Common myeloid progenitor, CD34-positive (primary cell): ENCODE data around the gene SYNPR.

Source experiments
- CTCF ChIA-PET: fragments of 350-600 bp; sonication (Branson Sonifier 250); formaldehyde crosslinking; loops from one replicate; lab custom pipeline; 2021; ENCODE audit warnings: antibody characterized with exemption; lab: Charles Lee
- POLR2A ChIA-PET: fragments of 350-600 bp; sonication (Branson Sonifier 250); formaldehyde crosslinking; loops from one replicate; lab custom pipeline; 2021; ENCODE audit warnings: antibody characterized with exemption; lab: Charles Lee
- DNase-seq, 3 donors: peaks; one replicate each; pipeline versions ENCODE4 v3.0.0 to v3.0.0-alpha.2; 2013
- H3K27ac ChIP-seq, 2 experiments: 1 replicate in 1 of 2; 2 replicates in 1 of 2; pipeline ENCODE4 v1.7.0; 2013; ENCODE audit warnings: inconsistent platforms in 2 of 2, low read length in 2 of 2, mild to moderate bottlenecking in 2 of 2, low read depth in 1 of 2, moderate library complexity in 1 of 2; ENCODE audit not compliant: severe bottlenecking in 2 of 2, insufficient read depth in 1 of 2, poor library complexity in 1 of 2
- H3K27me3 ChIP-seq, 5 experiments: replicated peaks in 2 of 5; 1 replicate in 3 of 5; 2 replicates in 2 of 5; pipeline versions ENCODE4 v1.6.1 to v1.7.0; 2013; ENCODE audit warnings: low read length in 4 of 5, mild to moderate bottlenecking in 2 of 5, moderate library complexity in 2 of 5, inconsistent platforms in 1 of 5; ENCODE audit not compliant: insufficient read depth in 5 of 5, control insufficient read depth in 4 of 5
- H3K36me3 ChIP-seq, 4 experiments: 1 replicate in 2 of 4; 2 replicates in 2 of 4; pipeline versions ENCODE4 v1.6.1 to v1.7.0; 2013; ENCODE audit warnings: low read length in 3 of 4, control low read depth in 1 of 4, mild to moderate bottlenecking in 1 of 4; ENCODE audit not compliant: control insufficient read depth in 4 of 4, insufficient read depth in 4 of 4
- H3K4me1 ChIP-seq, 4 experiments: 1 replicate in 3 of 4; 2 replicates in 1 of 4; pipeline versions ENCODE4 v1.6.1 to v1.7.1; 2013; ENCODE audit warnings: low read length in 3 of 4, mild to moderate bottlenecking in 3 of 4, control low read depth in 1 of 4, inconsistent platforms in 1 of 4, moderate library complexity in 1 of 4; ENCODE audit not compliant: control insufficient read depth in 4 of 4, insufficient read depth in 4 of 4; ENCODE audit errors: control extremely low read depth in 1 of 4
- H3K4me3 ChIP-seq, 7 experiments: 1 replicate in 4 of 7; 2 replicates in 3 of 7; pipeline versions ENCODE4 v1.5.1 to v1.7.0; 2013; ENCODE audit warnings: mild to moderate bottlenecking in 7 of 7, low read length in 6 of 7, moderate library complexity in 6 of 7, inconsistent platforms in 2 of 7, low read depth in 2 of 7, control low read depth in 1 of 7; ENCODE audit not compliant: insufficient read depth in 4 of 7, control insufficient read depth in 1 of 7; ENCODE audit errors: extremely low read depth in 1 of 7
- H3K9me3 ChIP-seq, 5 experiments: 1 replicate in 4 of 5; 2 replicates in 1 of 5; pipeline versions ENCODE4 v1.6.1 to v1.7.1; 2013; ENCODE audit warnings: low read length in 4 of 5, mild to moderate bottlenecking in 2 of 5, inconsistent platforms in 1 of 5, low read depth in 1 of 5, moderate library complexity in 1 of 5; ENCODE audit not compliant: control insufficient read depth in 4 of 5, insufficient read depth in 2 of 5; ENCODE audit errors: control extremely low read depth in 1 of 5
- WGBS: methylation state at CpG from one replicate; pipeline ENCODE4 v1.1.5; 2013; ENCODE audit not compliant: insufficient coverage; 5-methylcytosine and 5-hydroxymethylcytosine counted together

SYNPR gene

GRCh38 chr3:63514678-63515077, 236.6 kb downstream of the SYNPR start:
- H3K27ac ChIP-seq, result no peak overlapping the region
- no peaks in the 10 kb centered on the region for H3K27me3 ChIP-seq
- H3K36me3 ChIP-seq, result no peaks in the 10 kb centered on the region
- POLR2A ChIA-PET, result no interaction called here
- CTCF ChIA-PET, result no interaction called here
- no peak overlapping the region for H3K4me3 ChIP-seq
- no peaks in the 10 kb centered on the region for H3K4me1 ChIP-seq
- WGBS, result 87% methylated on average over 3 of the region's 4 CpGs
- no peaks in the 10 kb centered on the region for H3K9me3 ChIP-seq
- no peak for DNase-seq

GRCh38 chr3:63519426-63519825, 241.3 kb downstream of the SYNPR start:
- H3K4me3 ChIP-seq, result no peak overlapping the region
- no peak for DNase-seq
- H3K27me3 ChIP-seq, result no peaks in the 10 kb centered on the region
- no peaks in the 10 kb centered on the region for H3K9me3 ChIP-seq
- POLR2A ChIA-PET, result no interaction called here
- CTCF ChIA-PET, result no interaction called here
- H3K4me1 ChIP-seq, result no peaks in the 10 kb centered on the region
- WGBS, result no CpG with 5 or more reads among the region's 3 CpGs
- H3K27ac ChIP-seq, result no peak overlapping the region
- H3K36me3 ChIP-seq, result no peaks in the 10 kb centered on the region

GRCh38 chr3:63521657-63522056, 243.5 kb downstream of the SYNPR start:
- WGBS, result 100% methylated on average over 1 of the region's 1 CpG
- Histone ChIP-seq H3K4me3 (no peak overlapping the region), H3K27me3 (no peaks in the 10 kb centered on the region), H3K4me1 (no peaks in the 10 kb centered on the region), H3K27ac (no peak overlapping the region), H3K9me3 (no peaks in the 10 kb centered on the region), H3K36me3 (no peaks in the 10 kb centered on the region)
- ChIA-PET CTCF (no interaction called here), POLR2A (no interaction called here)
- no peak for DNase-seq

GRCh38 chr3:63523100-63523499, 245.0 kb downstream of the SYNPR start:
- CTCF ChIA-PET, result no interaction called here
- POLR2A ChIA-PET, result no interaction called here
- WGBS, result 73% methylated on average over 5 of the region's 5 CpGs
- no peak overlapping the region for H3K27ac ChIP-seq
- H3K36me3 ChIP-seq, result no peaks in the 10 kb centered on the region
- H3K27me3 ChIP-seq, result no peaks in the 10 kb centered on the region
- no peaks in the 10 kb centered on the region for H3K9me3 ChIP-seq
- no peak for DNase-seq
- H3K4me1 ChIP-seq, result no peaks in the 10 kb centered on the region
- no peak overlapping the region for H3K4me3 ChIP-seq

- Histone ChIP-seq H3K4me3 (no peak overlapping the region), H3K9me3 (no peaks in the 10 kb centered on the region), H3K4me1 (no peaks in the 10 kb centered on the region), H3K36me3 (no peaks in the 10 kb centered on the region), H3K27me3 (no peaks in the 10 kb centered on the region), H3K27ac (no peak overlapping the region)
- WGBS, result no CpG with 5 or more reads among the region's 4 CpGs
- no peak for DNase-seq
- CTCF ChIA-PET, result no interaction called here
- POLR2A ChIA-PET, result no interaction called here
These were observed 250.4 kb downstream of the SYNPR start for GRCh38 chr3:63528325-63529000.

GRCh38 chr3:63532521-63532920, 254.4 kb downstream of the SYNPR start:
- no peak overlapping the region for H3K27ac ChIP-seq
- H3K4me1 ChIP-seq, result no peaks in the 10 kb centered on the region
- no peak for DNase-seq
- ChIA-PET POLR2A (no interaction called here), CTCF (no interaction called here)
- H3K36me3 ChIP-seq, result no peaks in the 10 kb centered on the region
- no peaks in the 10 kb centered on the region for H3K27me3 ChIP-seq
- no peak overlapping the region for H3K4me3 ChIP-seq
- 98% methylated on average over 5 of the region's 5 CpGs for WGBS
- no peaks in the 10 kb centered on the region for H3K9me3 ChIP-seq

- Histone ChIP-seq H3K9me3 (no peaks in the 10 kb centered on the region), H3K27ac (no peak overlapping the region), H3K4me1 (no peaks in the 10 kb centered on the region), H3K36me3 (no peaks in the 10 kb centered on the region), H3K27me3 (no peaks in the 10 kb centered on the region), H3K4me3 (no peak overlapping the region)
- POLR2A ChIA-PET, result no interaction called here
- no peak for DNase-seq
- CTCF ChIA-PET, result no interaction called here
- WGBS, result 86% methylated on average over 1 of the region's 1 CpG
These were observed 260.8 kb downstream of the SYNPR start for GRCh38 chr3:63538919-63539318.
